ENCODE results near the gene SOCS6. TPM values are rescaled to one million over a fixed set of nuclear protein-coding genes. Genes with fewer than 3 reads are reported as not detected.

The SOCS6 gene
- total and polyA plus RNA-seq, 2 donors (not counting 1 experiment from before 2014, with no cell fraction given): 38.6 to 44.1 TPM

- no peak overlapping the region for H2AFZ ChIP-seq (ENCODE audit: low read length)
- H3K27me3 ChIP-seq (ENCODE audit: control insufficient read depth, insufficient read depth, low read length): no peaks in the 10 kb centered on the region
- no peaks in the 10 kb centered on the region for H3K9me3 ChIP-seq (ENCODE audit: control insufficient read depth, insufficient read depth, low read depth, low read length)
- no peak overlapping the region for H3K9ac ChIP-seq (ENCODE audit: insufficient read depth, low read length)
- peak; percentile 74 to 78 for DNase-seq (ENCODE audit: low read depth in 2 of 2)
- H3K79me2 ChIP-seq (ENCODE audit: control insufficient read depth, insufficient read depth, low read length): peaks cover 90% of the 10 kb centered on the region
- no peak overlapping the region for H3K27ac ChIP-seq (ENCODE audit: insufficient read depth, low read length)
- no peak overlapping the region for H3K4me2 ChIP-seq (ENCODE audit: extremely low read depth, insufficient read depth, low read length)
- TF ChIP-seq EZH2 (IDR thresholded peaks at IDR 0.05; ENCODE audit: low read length, missing control alignments) (no peak), CTCF (conservative IDR thresholded peaks at IDR 0.05 in 1 of 2, IDR thresholded peaks at IDR 0.05 in 1 of 2; ENCODE audit: low read depth in 1 of 2, low read length in 2 of 2) (no peak)
- no peak overlapping the region for H3K4me3 ChIP-seq (replicated peaks in 1 of 4; ENCODE audit: control extremely low read depth in 1 of 4, insufficient read depth in 1 of 4, low read depth in 3 of 4, low read length in 4 of 4)
- H3K36me3 ChIP-seq (ENCODE audit: control insufficient read depth, insufficient read depth, low read length): peaks cover 13% of the 10 kb centered on the region
- H4K20me1 ChIP-seq (ENCODE audit: control insufficient read depth, extremely low read depth, insufficient read depth, low read length): no peaks in the 10 kb centered on the region
- peaks cover 3% of the 10 kb centered on the region for H3K4me1 ChIP-seq (ENCODE audit: control insufficient read depth, extremely low read depth, insufficient read depth, low read length)
Observed at GRCh38 chr18:70322928-70323327, 34.1 kb downstream of the SOCS6 start.

GRCh38 chr18:70324897-70325296 lies 36.1 kb downstream of the SOCS6 start:
- Histone ChIP-seq H3K27ac (ENCODE audit: insufficient read depth, low read length) (no peak overlapping the region), H4K20me1 (ENCODE audit: control insufficient read depth, extremely low read depth, insufficient read depth, low read length) (no peaks in the 10 kb centered on the region), H3K4me2 (ENCODE audit: extremely low read depth, insufficient read depth, low read length) (no peak overlapping the region), H3K79me2 (ENCODE audit: control insufficient read depth, insufficient read depth, low read length) (peaks cover 82% of the 10 kb centered on the region), H3K4me3 (replicated peaks in 1 of 4; ENCODE audit: control extremely low read depth in 1 of 4, insufficient read depth in 1 of 4, low read depth in 3 of 4, low read length in 4 of 4) (no peak overlapping the region), H2AFZ (ENCODE audit: low read length) (no peak overlapping the region), H3K9ac (ENCODE audit: insufficient read depth, low read length) (no peak overlapping the region), H3K9me3 (ENCODE audit: control insufficient read depth, insufficient read depth, low read depth, low read length) (no peaks in the 10 kb centered on the region), H3K4me1 (ENCODE audit: control insufficient read depth, extremely low read depth, insufficient read depth, low read length) (peaks cover 3% of the 10 kb centered on the region), H3K27me3 (ENCODE audit: control insufficient read depth, insufficient read depth, low read length) (no peaks in the 10 kb centered on the region), H3K36me3 (ENCODE audit: control insufficient read depth, insufficient read depth, low read length) (peaks cover 15% of the 10 kb centered on the region)
- DNase-seq (ENCODE audit: low read depth in 2 of 2): no peak
- no peak for TF ChIP-seq EZH2 (IDR thresholded peaks at IDR 0.05; ENCODE audit: low read length, missing control alignments)
- TF ChIP-seq CTCF (conservative IDR thresholded peaks at IDR 0.05 in 1 of 2, IDR thresholded peaks at IDR 0.05 in 1 of 2; ENCODE audit: low read depth in 1 of 2, low read length in 2 of 2): no peak

GRCh38 chr18:70326255-70326654 lies 37.4 kb downstream of the SOCS6 start:
- H3K36me3 ChIP-seq (ENCODE audit: control insufficient read depth, insufficient read depth, low read length): peaks cover 18% of the 10 kb centered on the region
- H2AFZ ChIP-seq (ENCODE audit: low read length): no peak overlapping the region
- no peak for DNase-seq (ENCODE audit: low read depth in 2 of 2)
- no peaks in the 10 kb centered on the region for H3K9me3 ChIP-seq (ENCODE audit: control insufficient read depth, insufficient read depth, low read depth, low read length)
- no peak overlapping the region for H3K4me3 ChIP-seq (replicated peaks in 1 of 4; ENCODE audit: control extremely low read depth in 1 of 4, insufficient read depth in 1 of 4, low read depth in 3 of 4, low read length in 4 of 4)
- H3K79me2 ChIP-seq (ENCODE audit: control insufficient read depth, insufficient read depth, low read length): peaks cover 72% of the 10 kb centered on the region
- no peaks in the 10 kb centered on the region for H3K27me3 ChIP-seq (ENCODE audit: control insufficient read depth, insufficient read depth, low read length)
- no peaks in the 10 kb centered on the region for H4K20me1 ChIP-seq (ENCODE audit: control insufficient read depth, extremely low read depth, insufficient read depth, low read length)
- H3K4me2 ChIP-seq (ENCODE audit: extremely low read depth, insufficient read depth, low read length): no peak overlapping the region
- no peak overlapping the region for H3K27ac ChIP-seq (ENCODE audit: insufficient read depth, low read length)
- TF ChIP-seq EZH2 (IDR thresholded peaks at IDR 0.05; ENCODE audit: low read length, missing control alignments): no peak
- TF ChIP-seq CTCF (conservative IDR thresholded peaks at IDR 0.05 in 1 of 2, IDR thresholded peaks at IDR 0.05 in 1 of 2; ENCODE audit: low read depth in 1 of 2, low read length in 2 of 2): no peak
- no peak overlapping the region for H3K9ac ChIP-seq (ENCODE audit: insufficient read depth, low read length)
- peaks cover 3% of the 10 kb centered on the region for H3K4me1 ChIP-seq (ENCODE audit: control insufficient read depth, extremely low read depth, insufficient read depth, low read length)
